NCI-H2107 treated with DMSO at 0.1 percent for 48 hours (cell line): ENCODE measurements around the gene RNASE7.
"Not testable (repeated sequence)": the region's sequence is repeated elsewhere in the genome, so short reads cannot be mapped to it uniquely, and the experiment has no call there.

Experiments used
- DNase-seq: peaks from one replicate; lab custom pipeline; 2025; ENCODE audit not compliant: unreplicated experiment; lab: John Stamatoyannopoulos, UW

The RNASE7 gene, protein sequence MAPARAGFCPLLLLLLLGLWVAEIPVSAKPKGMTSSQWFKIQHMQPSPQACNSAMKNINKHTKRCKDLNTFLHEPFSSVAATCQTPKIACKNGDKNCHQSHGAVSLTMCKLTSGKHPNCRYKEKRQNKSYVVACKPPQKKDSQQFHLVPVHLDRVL

GRCh38 chr14:21041676-21042433 lies at the start of gene RNASE7:
Gene RNASE7, plus strand, starts transcription at chr14:21042362. Its CDS starts 631 bp downstream, at chr14:21042993.
- DNase-seq = no peak

- no peak for DNase-seq
These were observed 45.6 kb upstream of the RNASE7 start for GRCh38 chr14:20996521-20996920.

- DNase-seq = no peak
These were observed 45.0 kb upstream of the RNASE7 start for GRCh38 chr14:20997115-20997514.

DNA sequence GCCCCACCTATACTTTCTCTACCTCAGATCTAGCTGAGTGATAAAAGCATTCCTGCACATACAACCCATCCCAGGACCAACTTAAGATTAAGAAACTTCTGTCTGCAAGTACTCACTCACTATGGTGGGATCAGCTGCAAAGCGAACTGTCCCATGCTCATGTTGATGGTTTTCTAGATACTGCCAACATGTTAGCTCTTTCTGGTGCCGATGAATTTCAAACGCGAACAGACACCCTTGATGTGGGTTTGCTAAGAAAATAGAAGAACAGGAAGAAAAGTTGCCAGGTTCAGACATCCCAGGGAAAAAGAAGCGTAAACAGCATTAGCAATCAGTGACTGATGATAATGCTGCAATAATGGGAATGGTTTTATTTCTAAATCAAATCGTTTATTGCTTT lies 44.6 kb upstream of the RNASE7 start:
- DNase-seq = no peak

GRCh38 chr14:20998139-20998538 lies 44.0 kb upstream of the RNASE7 start:
- no peak for DNase-seq

GRCh38 chr14:20998674-20999366 lies 43.3 kb upstream of the RNASE7 start, which contains the start of gene SLC39A2:
Gene SLC39A2, plus strand, starts transcription at chr14:20999293. Its CDS starts 154 bp downstream, at chr14:20999447.
- no peak for DNase-seq

DNA sequence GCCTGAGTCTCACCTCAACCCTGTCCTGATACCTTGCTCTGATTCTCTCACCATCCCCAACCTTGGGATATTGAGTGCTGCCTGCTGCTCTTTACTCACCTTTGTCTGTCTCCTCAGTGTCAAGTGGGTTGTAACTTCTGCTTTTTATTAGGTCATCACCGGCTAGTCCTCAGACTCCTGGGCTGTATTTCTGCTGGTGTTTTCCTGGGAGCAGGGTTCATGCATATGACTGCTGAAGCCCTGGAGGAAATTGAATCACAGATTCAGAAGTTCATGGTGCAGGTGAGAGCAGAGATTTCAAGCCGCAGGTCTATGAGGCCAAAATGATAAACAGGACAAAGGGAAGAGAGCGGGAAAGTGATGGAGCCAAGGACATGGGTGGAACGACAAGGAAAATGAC lies 42.6 kb upstream of the RNASE7 start:
- DNase-seq = no peak

GRCh38 chr14:21001218-21001617 lies 40.9 kb upstream of the RNASE7 start:
- DNase-seq = no peak

GRCh38 chr14:21003788-21004346 lies 38.3 kb upstream of the RNASE7 start:
- DNase-seq = no peak

DNA sequence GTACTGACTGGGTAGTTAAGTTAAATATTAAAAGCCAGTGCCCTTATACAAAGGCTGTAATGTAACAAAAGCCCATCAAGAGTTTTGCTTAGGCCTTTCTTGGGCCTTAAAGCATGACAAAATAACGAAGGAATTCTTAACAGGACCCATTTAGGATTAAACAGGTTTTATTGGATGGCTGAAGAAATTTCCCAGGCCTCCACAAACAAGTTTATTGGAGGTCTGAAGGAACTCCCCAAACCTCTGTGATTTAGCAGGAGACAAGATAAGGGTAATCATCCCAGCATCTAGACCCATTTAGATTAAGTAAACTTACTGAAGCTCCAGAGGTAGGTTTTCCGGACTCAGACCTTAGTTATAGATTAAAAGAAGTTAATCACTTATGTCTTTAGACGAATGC lies 32.4 kb upstream of the RNASE7 start:
- not testable (repeated sequence) for DNase-seq

DNA sequence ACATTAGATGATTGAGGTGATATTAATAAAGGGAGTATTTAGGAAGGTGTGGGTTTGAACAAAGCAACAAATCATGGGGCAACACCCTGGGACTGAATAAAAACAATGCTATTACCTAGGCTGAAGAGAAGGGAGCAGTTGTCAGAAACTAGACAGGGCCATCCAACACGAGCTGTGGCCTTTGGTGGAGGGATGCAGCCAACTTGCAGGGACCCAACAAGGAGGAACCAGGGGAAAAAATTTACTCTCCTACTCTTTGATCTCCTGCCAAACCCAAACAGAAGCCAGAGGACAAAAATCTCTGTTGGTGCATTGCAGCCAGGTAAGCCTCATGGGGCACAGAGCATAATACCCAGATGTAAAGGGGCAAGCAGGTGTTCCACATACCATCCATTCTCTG lies 31.0 kb upstream of the RNASE7 start:
- no peak for DNase-seq

DNA sequence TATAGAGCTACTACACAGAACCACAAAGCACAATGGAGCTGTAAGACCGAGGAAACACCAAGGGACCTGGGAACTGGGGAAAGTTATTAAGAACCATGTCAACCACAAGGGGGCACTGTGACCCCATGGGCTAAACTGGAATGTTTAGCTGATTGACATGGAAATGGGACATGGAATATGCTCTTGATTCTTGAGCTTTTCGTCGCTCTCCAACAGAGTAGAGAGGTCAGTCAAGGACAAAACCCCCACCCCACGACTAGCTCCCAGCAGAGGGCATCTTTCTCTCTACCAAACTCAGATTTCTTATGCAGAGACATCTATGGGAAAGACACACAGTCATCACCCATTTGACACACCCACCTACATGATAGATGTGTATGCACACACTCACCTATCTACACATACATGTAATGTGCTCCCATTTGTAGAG lies 27.4 kb upstream of the RNASE7 start:
- DNase-seq = peak; percentile 72

DNA sequence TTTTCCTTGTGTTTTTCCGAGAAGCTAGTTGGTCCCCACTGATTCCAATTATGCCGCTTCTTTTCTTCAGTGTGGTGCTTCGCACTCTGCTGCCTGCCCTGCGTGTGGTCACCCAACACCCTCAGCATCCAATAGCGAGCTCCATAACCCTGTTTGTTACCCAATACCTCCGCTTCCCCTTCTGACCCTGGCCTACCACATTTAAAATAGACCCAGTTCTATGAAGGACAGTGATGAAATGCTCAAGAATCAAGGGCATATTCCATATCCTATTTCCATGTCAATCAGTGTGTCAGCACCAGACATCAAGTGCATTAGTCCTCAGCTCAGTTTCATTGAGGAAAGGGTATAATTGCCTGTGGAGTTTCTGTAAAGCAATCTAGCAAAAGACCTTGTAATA lies 26.9 kb upstream of the RNASE7 start:
- DNase-seq = no peak

DNA sequence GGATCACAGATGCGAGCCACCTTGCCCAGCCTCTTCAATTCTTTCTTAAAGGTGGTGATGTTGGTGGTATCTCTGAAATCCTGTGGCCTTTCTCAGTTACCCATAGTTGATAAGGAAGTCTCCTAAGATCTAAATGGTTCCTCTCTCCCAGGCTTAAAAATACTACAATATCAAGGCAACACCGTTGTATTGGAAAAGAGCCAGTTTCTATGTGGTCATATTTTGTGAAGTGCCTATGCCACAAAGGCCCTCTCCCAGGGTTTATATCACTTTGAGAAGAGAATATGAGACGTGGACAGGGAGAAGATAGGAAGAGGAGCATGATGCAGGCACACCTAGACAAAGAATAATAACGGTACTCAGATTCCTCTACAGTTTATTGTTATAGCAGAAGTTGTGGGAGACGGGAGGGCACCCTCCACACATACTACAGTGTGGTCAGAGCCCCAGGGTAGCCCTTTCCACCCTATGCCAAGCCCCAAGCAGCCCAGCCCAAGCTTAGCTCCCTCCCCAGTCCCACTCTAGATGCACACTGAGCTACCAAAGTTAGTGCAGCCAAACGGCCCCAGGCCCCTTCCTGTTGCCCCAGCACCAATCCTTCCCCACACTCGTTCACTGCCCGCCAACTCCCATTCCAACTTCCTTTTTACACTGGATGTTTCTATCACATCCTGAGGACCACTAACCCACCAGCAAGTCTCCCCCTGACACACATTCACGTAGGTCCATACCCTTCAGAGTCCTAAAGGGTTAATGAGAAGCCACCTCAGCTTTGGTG lies 25.6 kb upstream of the RNASE7 start:
- no peak for DNase-seq

DNA sequence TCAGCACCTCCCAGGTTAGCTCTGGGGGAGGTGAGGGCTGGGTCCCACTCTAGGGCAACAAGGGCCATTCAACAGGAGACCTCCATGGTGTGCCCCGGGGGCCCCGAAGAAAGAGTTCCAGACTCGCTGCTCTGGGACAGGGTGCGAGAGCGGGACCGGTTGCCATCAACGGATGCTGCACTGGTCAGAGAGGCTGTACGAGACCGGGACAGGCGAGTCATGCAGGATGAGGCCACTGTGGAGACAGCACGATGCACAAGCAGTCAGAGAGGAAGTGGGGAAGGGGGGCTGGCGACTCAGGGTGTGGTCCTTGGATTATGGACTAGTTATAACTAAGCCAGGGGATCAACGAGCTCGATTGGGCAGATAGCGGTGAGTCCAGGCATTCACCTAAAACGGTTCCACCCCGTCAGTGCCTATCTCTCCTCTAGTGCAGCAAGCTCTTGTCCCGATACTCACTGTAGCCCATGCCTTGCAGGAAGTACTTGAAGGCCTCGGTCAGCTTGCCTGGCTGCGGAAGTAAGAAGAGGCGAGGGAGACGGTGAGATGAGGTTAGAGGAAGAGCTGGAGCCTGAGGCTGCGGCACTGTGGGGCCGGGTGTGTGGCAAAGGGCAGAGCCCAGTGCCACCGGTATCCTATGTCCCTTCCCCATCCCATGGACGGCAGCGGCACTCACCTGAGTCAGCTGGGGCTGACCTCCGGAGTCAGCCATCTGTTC lies 24.5 kb upstream of the RNASE7 start:
- no peak for DNase-seq

DNA sequence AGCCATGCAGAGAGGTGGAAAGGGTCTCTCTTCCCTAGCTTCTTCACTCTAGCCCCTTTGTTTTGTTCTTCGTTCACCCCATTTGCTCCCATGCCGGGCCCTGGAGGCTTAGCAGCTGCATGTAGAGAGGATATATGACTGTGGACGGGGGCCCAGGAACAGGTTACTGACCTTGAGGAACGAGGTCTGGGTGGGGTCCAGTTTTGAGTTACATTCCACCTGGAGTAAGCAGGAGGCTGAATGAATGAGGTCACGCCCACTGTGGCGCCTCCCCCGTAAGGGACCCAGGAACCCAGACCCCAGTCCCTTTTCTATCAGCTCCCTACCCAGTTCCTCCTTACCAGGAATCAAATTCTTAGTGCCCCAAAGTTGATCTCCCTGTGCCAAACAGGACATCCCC lies 23.9 kb upstream of the RNASE7 start:
- no peak for DNase-seq

DNA sequence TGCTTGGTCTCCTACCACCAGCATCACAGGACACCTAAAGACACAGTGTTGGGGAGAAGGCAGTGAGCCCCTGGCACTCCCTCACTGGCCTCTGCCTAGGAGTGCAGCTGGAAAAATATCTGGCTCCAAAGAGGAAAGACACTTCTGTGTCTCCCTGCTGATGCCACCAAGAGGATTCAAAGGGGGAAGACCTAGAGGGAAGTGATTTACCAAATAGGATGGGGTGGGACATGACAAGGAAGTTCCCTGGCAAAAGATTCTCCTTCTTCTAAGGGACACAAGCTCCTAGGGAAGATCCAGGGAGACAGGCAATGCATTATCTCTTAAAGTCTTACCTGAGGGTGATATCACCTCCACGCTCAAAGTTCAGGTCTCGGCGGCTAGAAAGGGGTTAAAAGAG lies 23.4 kb upstream of the RNASE7 start:
- no peak for DNase-seq

DNA sequence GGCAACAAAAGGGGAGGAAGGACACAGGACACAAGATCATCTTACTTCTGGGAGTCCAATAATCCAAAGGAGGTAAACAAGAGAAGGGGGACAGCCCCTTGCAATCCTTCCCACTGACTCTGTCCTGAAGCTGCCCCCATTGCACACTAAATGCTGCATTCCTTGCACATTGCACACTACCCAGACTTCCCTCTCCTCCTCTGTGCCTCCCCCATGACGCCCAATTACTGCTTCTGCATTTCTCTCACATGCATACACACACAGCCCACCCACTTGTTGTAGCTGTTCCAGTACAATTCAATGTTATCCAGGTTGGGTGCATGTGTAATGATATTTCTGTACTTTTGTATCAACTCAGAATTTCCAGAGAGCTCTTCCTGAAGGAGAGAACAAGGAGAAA lies 22.8 kb upstream of the RNASE7 start:
- DNase-seq = no peak

DNA sequence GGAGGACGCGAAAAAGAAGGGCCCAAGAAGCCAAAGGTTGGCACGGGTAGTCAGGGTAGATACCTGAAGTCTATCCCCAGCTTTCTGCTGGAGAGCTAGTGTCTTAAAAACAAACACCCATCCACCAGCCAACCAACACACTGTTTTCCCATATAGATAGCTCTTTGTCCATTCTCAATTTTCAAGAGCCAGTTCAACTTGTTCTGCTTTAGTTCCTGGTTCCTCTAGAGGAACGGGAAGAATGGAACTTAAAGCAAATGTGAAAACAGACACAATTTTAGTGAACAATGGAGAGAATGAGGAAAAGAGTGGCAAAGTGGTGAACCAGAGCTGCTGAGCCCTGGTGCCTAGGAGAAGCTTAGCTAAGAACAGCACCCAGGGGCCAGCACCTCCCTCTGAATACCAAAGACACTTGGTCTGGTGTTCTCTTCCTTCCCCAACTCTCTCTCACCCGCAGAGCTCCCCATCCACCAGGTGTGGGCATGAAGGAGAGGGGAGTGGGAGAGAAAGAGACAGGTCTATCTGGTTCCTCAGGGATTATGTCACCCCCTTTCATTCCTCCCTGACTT lies 21.1 kb upstream of the RNASE7 start:
- DNase-seq = no peak

GRCh38 chr14:21022686-21023085 lies 19.5 kb upstream of the RNASE7 start:
- no peak for DNase-seq
